Endothelial cell of umbilical vein (primary cell): ENCODE data around the gene PIK3R1. TPM values are rescaled to one million over a fixed set of nuclear protein-coding genes. Genes with fewer than 3 reads are reported as not detected.

Experiments
- BruUV-seq: library from RNA; stranded (reverse); fragments of 400-500 nt; replicated peaks from 2 replicates; lab custom pipeline; 2021; lab: Mats Ljungman, UMichigan
- CTCF ChIA-PET: fragments of 300-600, 350-600 bp; sonication (Branson Sonifier 250); formaldehyde crosslinking; loops from one replicate; lab custom pipeline; 2021; ENCODE audit warnings: antibody characterized with exemption, inconsistent platforms; lab: Charles Lee
- POLR2A ChIA-PET: fragments of 300-600, 350-600 bp; sonication (Branson Sonifier 250); formaldehyde crosslinking; loops from one replicate; lab custom pipeline; 2021; ENCODE audit warnings: antibody characterized with exemption, inconsistent platforms; lab: Charles Lee
- DNase-seq: peaks from one replicate; pipeline ENCODE4 v3.0.0-alpha.2; 2011; ENCODE audit warnings: low read depth, low spot score
- FAIRE-seq: peaks from 2 replicates; lab custom pipeline; 2011; peaks lifted over from hg19 to GRCh38; lab: Jason Lieb, UNC
- H2AFZ ChIP-seq: 2 replicates; pipeline ENCODE4 v1.6.0; 2012; ENCODE audit warnings: low read depth, low read length, control low read depth, inconsistent platforms
- H3K27ac ChIP-seq: 2 replicates; pipeline ENCODE4 v1.5.1; 2011; ENCODE audit warnings: low read depth, mild to moderate bottlenecking, control low read depth, low read length, moderate library complexity; ENCODE audit not compliant: insufficient read depth
- H3K27me3 ChIP-seq, 2 experiments: 2 replicates each; pipeline versions ENCODE4 v1.6.0 to v1.6.1; 2011; ENCODE audit warnings: low read length in 2 of 2, mixed read lengths in 1 of 2; ENCODE audit not compliant: control insufficient read depth in 2 of 2, insufficient read depth in 2 of 2
- H3K36me3 ChIP-seq, 2 experiments: 2 replicates in 1 of 2; 3 replicates in 1 of 2; pipeline ENCODE4 v1.5.1; 2011; ENCODE audit warnings: low read length in 2 of 2, mild to moderate bottlenecking in 1 of 2, moderate library complexity in 1 of 2; ENCODE audit not compliant: control insufficient read depth in 2 of 2, insufficient read depth in 2 of 2; ENCODE audit errors: extremely low read depth in 1 of 2
- H3K4me1 ChIP-seq: 3 replicates; pipeline ENCODE4 v1.5.1; 2011; ENCODE audit warnings: mild to moderate bottlenecking, low read length; ENCODE audit not compliant: control insufficient read depth, insufficient read depth; ENCODE audit errors: extremely low read depth
- H3K4me2 ChIP-seq: 2 replicates; pipeline ENCODE4 v1.6.1; 2011; ENCODE audit warnings: low read length, control low read depth, mixed read lengths; ENCODE audit not compliant: insufficient read depth
- H3K4me3 ChIP-seq, 3 experiments: fragments of 200-600 bp in 1 of 3; sonication (generic), shearing (Covaris generic) in 1 of 3; replicated peaks in 1 of 3; 2 replicates each; pipeline ENCODE4 v1.5.1; 2011 to 2016; ENCODE audit warnings: control low read depth in 3 of 3, low read length in 3 of 3, mild to moderate bottlenecking in 2 of 3, inconsistent platforms in 1 of 3, low read depth in 1 of 3, moderate library complexity in 1 of 3; ENCODE audit not compliant: insufficient read depth in 1 of 3
- H3K79me2 ChIP-seq: 2 replicates; pipeline ENCODE4 v1.6.0; 2012; ENCODE audit warnings: low read length, inconsistent platforms; ENCODE audit not compliant: control insufficient read depth, insufficient read depth
- H3K9ac ChIP-seq: replicated peaks from 2 replicates; pipeline ENCODE3; 2011; ENCODE audit warnings: low read length, control low read depth; ENCODE audit not compliant: insufficient read depth; ENCODE audit errors: extremely low read depth
- H3K9me1 ChIP-seq: replicated peaks from 3 replicates; pipeline ENCODE4 v1.6.0; 2011; ENCODE audit warnings: mild to moderate bottlenecking, low read length; ENCODE audit not compliant: control insufficient read depth, insufficient read depth; ENCODE audit errors: extremely low read depth
- H3K9me3 ChIP-seq: replicated peaks from 2 replicates; pipeline ENCODE4 v1.5.1; 2012; ENCODE audit warnings: low read length, inconsistent platforms; ENCODE audit not compliant: control insufficient read depth, insufficient read depth
- H4K20me1 ChIP-seq: replicated peaks from 2 replicates; pipeline ENCODE3; 2011; ENCODE audit warnings: mild to moderate bottlenecking, low read length; ENCODE audit not compliant: control insufficient read depth, insufficient read depth; ENCODE audit errors: extremely low read depth
- EZH2 ChIP-seq: IDR thresholded peaks from 2 replicates; pipeline ENCODE4 v1.6.1; 2012; ENCODE audit warnings: borderline replicate concordance, low read depth, mild to moderate bottlenecking, moderate library complexity, low read length, inconsistent platforms; ENCODE audit not compliant: severe bottlenecking
- FOS ChIP-seq: IDR thresholded peaks from 2 replicates; pipeline ENCODE4 v1.6.1; 2011; ENCODE audit warnings: mild to moderate bottlenecking, low read length, moderate library complexity, borderline replicate concordance; ENCODE audit not compliant: insufficient read depth
- GATA2 ChIP-seq: IDR thresholded peaks from 2 replicates; pipeline ENCODE4 v1.7.0; 2011; ENCODE audit warnings: low read depth, mild to moderate bottlenecking, moderate library complexity, mixed read lengths, low read length; ENCODE audit not compliant: insufficient read length, insufficient read depth
- JUN ChIP-seq: IDR thresholded peaks from 2 replicates; pipeline ENCODE4 v1.6.1; 2011; ENCODE audit warnings: borderline replicate concordance, low read depth; ENCODE audit not compliant: insufficient read length, insufficient read depth
- MYC ChIP-seq: IDR thresholded peaks from one replicate; pipeline ENCODE4 v1.6.1; 2011; ENCODE audit warnings: mild to moderate bottlenecking, low read depth, low read length
- POLR2A ChIP-seq: IDR thresholded peaks from 2 replicates; pipeline ENCODE4 v1.6.1; 2012; ENCODE audit warnings: low read depth, mild to moderate bottlenecking, control low read depth, low read length
- POLR2AphosphoS5 ChIP-seq: IDR thresholded peaks from 2 replicates; pipeline ENCODE4 v1.6.1; 2012; ENCODE audit warnings: low read depth, mild to moderate bottlenecking, control low read depth, low read length, moderate library complexity; ENCODE audit not compliant: insufficient read depth
- dilution Hi-C: fragments of 300-500 bp; cut with MboI; formaldehyde crosslinking; loops from one replicate; pipeline ENCODE4 v1.15.0; 2019; ENCODE audit warnings: low sequenced_read_pairs; ENCODE audit not compliant: extremely low pct_ligation_motif_present
- intact Hi-C: fragments of 100-400 bp; cut with micrococcal nuclease; formaldehyde crosslinking; loops from one replicate; pipeline ENCODE4 v1.10.0; 2022
- polyA plus RNA-seq, 4 experiments: library from polyadenylated mRNA; depleted of rRNA in 3 of 4; stranded (reverse) in 3 of 4; unstranded in 1 of 4; fragments of >200 nt; gene quantifications; 2 replicates each; pipeline versions ENCODE4 v1.2.1 to v1.2.3, GENCODE V29; 2011 to 2012; ENCODE audit warnings: missing spikeins in 1 of 4
- total RNA-seq: library from RNA; stranded (reverse); gene quantifications from 2 replicates; pipeline ENCODE4 v1.2.3, GENCODE V29; 2021
- TF ChIP-seq, protein P1 (sequence below): IDR thresholded peaks from 2 replicates; pipeline ENCODE4 v1.6.1; 2011; ENCODE audit not compliant: insufficient read depth, insufficient read length
- TF ChIP-seq, protein P2 (sequence below), 2 donors: IDR thresholded peaks; 1 replicate in 1 of 2; 2 replicates in 1 of 2; pipeline ENCODE4 v1.5.1; 2011; ENCODE audit warnings: low read length in 2 of 2, mild to moderate bottlenecking in 2 of 2, moderate library complexity in 2 of 2, control low read depth in 1 of 2, inconsistent platforms in 1 of 2, low read depth in 1 of 2; ENCODE audit not compliant: insufficient read depth in 1 of 2; ENCODE audit errors: extremely low read depth in 1 of 2

The PIK3R1 gene
- total and polyA plus RNA-seq, 2 donors (not counting 3 experiments of a cell fraction or from before 2014, with no cell fraction given) = 2.8 to 30.0 TPM

DNA sequence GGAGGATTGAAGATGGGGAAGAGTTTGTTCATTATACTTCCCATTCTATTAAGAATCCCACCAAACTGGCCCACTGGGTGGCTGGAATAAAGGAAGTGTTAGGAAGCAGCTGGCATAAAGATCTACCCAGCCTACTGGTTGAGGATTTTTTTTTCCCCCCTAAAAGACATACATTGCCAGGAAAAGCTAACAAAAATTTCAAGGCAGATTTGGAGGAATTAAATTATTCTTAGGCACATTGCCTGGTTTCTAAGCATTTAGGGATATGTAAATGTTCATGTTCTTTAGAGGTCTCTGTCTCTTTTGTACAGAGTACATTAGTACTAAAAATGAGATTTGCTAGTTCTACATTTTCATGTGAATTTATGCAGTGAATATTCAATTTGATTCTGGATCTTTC is 8.3 kb downstream of the PIK3R1 start:
- ChIA-PET CTCF (interaction anchor here (0.7 to 2.2 kb wide), 7 partner anchors 8 to 984 kb away, joined by 3 to 19 read pairs (median 4); partner anchors contain the start of gene PIK3R1), POLR2A (no interaction called here)
- Histone ChIP-seq H3K9ac (no peak overlapping the region), H3K4me1 (peaks cover 2% of the 10 kb centered on the region), H2AFZ (no peak overlapping the region), H3K4me2 (no peak overlapping the region), H3K9me1 (no peaks in the 10 kb centered on the region), H3K27ac (no peak overlapping the region), H3K9me3 (no peaks in the 10 kb centered on the region), H4K20me1 (no peaks in the 10 kb centered on the region), H3K36me3 (peaks cover 0 to 2% of the 10 kb centered on the region in 2 experiments), H3K79me2 (peaks cover 47% of the 10 kb centered on the region), H3K4me3 (no peak overlapping the region), H3K27me3 (no peaks in the 10 kb centered on the region)
- dilution Hi-C loops = no loop called here
- TF ChIP-seq POLR2A (no peak), MYC (no peak), EZH2 (no peak), POLR2AphosphoS5 (no peak), GATA2 (no peak), JUN (no peak), FOS (no peak)
- TF ChIP-seq, protein P1, sequence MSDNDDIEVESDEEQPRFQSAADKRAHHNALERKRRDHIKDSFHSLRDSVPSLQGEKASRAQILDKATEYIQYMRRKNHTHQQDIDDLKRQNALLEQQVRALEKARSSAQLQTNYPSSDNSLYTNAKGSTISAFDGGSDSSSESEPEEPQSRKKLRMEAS = no peak
- TF ChIP-seq, protein P2, sequence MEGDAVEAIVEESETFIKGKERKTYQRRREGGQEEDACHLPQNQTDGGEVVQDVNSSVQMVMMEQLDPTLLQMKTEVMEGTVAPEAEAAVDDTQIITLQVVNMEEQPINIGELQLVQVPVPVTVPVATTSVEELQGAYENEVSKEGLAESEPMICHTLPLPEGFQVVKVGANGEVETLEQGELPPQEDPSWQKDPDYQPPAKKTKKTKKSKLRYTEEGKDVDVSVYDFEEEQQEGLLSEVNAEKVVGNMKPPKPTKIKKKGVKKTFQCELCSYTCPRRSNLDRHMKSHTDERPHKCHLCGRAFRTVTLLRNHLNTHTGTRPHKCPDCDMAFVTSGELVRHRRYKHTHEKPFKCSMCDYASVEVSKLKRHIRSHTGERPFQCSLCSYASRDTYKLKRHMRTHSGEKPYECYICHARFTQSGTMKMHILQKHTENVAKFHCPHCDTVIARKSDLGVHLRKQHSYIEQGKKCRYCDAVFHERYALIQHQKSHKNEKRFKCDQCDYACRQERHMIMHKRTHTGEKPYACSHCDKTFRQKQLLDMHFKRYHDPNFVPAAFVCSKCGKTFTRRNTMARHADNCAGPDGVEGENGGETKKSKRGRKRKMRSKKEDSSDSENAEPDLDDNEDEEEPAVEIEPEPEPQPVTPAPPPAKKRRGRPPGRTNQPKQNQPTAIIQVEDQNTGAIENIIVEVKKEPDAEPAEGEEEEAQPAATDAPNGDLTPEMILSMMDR (IDR thresholded peaks at IDR 0.05; ENCODE audit: extremely low read depth in 1 of 2, insufficient read depth in 1 of 2, low read depth in 1 of 2, low read length in 2 of 2) = no peak
- BruUV-seq = no TSS peak
- DNase-seq = no peak
- no peak for FAIRE-seq
- intact Hi-C loops = no loop called here
